Nucleus accumbens (tissue), 56 donors: ENCODE data around the gene RBM33.

Source experiments
- DNase-seq, 56 donors: peaks; one replicate each; lab custom pipeline; 2025; lab: John Stamatoyannopoulos, UW

Gene RBM33

DNA sequence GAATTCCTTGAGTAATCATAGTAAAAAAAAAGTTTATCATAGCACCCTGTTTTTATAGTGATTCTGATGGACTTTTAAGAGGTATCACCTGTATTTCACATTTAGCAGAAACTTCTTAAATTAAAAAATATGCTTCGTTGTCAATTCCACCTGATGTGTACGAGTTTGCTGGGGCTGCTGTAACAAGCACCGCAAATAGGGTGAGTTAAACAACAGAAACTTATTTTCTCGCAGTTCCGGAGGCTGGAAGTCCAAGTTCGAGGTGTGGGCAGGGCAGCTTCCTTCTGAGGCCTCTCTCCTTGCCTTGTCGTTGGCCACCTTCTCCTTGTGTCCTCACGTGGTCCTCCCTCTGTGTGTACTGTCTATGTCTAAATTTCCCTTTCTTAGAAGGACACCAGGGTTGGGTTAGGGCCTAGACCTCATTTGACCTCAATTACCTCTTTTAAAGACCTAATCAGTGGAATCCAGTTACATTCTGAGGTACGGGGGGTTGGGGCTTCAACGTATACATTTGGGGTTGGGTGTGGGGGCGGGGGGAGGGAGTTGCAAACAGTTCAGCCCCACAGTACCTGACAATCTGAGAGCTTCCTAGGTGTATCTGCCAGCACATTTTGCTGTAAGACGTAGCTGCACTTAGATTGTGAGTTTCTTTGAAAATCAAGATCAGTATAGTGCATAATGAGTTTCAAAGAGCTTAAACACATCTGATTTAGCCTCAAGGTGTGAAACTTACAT lies 72.7 kb downstream of the RBM33 start:
- no peak for DNase-seq

DNA sequence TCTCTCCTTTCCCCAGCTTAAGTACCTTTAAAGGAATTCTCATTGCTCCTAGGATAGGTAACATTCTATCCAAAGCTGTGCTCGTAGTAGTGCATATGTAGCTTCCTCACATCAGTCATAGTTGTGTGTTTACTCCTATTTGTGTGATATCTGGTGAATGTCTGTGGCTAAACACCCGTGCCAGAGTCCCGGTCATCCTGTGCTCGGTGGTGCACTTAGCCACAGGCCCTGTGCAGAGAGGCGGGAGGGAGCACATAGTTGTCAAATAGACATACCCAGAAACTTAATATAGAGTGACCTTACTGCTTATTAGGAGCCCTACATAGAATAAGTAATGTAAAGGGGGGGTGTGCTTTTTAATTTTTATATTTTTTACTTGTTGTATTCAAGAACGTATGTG lies 76.6 kb downstream of the RBM33 start:
- no peak for DNase-seq

DNA sequence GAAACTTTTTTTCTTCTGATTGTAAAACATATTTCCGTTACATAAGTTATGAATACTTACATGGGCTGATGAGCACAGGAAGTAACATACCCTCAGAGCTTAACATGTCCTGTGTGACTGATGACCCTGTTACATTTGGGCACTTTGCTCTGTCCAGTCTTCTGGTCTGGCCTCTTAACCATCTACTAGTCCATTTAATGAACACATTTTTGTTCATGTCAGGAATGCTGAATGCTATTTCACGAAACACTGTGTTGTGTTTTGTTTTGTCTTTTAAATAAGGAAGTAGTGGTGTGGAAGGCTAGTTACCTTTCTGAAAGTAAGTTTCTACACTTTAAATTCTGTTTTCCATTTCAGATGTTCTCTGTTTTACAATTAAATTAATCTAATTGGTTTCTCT lies 77.7 kb downstream of the RBM33 start:
- no peak for DNase-seq

- no peak for DNase-seq
Observed at GRCh38 chr7:155722936-155723335, 78.5 kb downstream of the RBM33 start.

DNA sequence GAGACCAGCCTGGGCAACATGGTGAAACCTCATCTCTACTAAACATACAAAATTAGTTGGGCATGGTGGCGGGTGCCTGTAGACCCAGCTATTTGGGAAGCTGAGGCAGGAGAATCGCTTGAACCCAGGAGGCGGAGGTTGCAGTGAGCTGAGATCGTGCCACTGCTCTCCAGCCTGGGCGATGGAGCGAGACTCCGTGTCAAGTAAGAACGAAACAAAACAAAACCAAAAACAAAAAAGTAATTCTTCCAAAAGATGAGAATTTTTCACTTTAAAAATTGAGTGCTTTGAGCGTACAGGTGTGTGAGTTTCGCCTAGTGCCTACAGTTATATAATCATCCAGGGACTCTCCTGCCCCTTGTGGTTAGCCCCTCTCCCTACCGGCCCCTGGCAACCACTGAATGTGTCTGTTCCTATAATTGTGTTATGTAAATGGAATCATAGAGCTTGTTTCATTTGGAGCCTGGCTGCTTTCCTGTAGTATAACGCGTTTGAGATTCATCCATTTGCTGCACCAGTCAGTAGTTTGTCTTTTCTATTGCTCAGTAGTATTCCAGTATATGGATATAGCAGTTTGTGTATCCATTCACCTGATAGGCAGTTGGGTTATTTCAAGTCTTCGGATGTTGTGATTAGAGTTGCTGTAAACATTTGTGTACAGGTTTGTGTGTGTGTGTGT lies 80.0 kb downstream of the RBM33 start:
- no peak for DNase-seq

DNA sequence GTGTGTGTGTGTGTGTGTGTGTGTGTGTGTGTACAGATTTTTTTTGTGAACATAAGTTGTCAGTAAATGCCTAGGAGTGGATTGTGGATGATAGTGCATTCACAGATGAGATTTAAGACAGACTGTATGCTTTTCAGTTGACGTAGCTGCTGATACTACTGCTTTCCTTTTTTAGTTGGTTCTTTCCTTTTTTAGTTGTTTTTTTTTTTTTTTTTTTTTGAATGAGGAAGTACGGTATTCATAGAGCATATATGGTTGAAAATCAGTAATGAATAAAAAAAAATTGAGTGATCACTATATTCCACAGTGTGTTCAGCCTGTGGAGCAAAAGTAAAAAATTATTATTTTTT lies 80.5 kb downstream of the RBM33 start:
- no peak for DNase-seq

- DNase-seq = no peak
Observed at GRCh38 chr7:155727616-155728015, 83.2 kb downstream of the RBM33 start.

- no peak for DNase-seq
Observed at GRCh38 chr7:155728116-155728515, 83.7 kb downstream of the RBM33 start.

GRCh38 chr7:155729847-155730246 lies 85.4 kb downstream of the RBM33 start:
- peak in 1 of 56 donors; percentile 50 for DNase-seq

DNA sequence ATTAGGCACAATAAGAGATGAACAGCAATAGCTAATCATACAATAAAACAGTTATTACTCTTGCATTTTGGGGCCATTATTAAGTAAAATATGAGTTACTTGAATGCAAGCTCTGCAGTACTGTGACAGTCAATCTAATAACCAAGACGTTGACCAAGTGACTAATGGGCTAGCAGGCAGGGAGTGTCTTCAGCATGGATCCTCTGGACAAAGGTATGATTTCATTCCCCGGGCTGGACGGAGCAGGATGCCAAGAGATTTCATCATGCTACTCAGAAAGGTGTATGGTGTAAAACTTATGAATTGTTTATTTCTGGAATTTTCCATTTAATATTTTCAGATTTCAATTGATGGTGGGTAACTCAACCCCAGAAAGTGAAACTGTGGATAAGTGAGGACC lies 86.9 kb downstream of the RBM33 start:
- DNase-seq = no peak

DNA sequence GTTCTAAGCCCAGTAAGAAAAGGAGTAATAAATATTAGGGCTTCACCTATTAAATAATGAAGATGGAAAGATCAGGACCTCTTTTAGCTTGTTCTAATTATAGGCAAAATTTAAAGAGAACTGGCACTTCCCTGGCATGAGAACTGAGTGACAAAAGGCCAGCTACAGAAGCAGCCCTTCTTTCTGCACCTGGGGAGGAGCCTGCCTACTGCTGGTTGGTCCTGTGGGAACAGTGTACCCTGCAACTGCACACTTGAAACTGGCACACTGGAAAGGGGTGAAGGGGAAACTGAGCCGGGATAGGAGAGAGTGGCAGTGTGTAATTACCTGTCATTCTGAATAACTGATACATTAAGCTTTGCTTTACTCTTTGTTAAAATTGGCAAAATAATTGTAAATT lies 87.4 kb downstream of the RBM33 start:
- no peak for DNase-seq

GRCh38 chr7:155732286-155732685 lies 87.8 kb downstream of the RBM33 start:
- no peak for DNase-seq

GRCh38 chr7:155733582-155734444 lies 89.4 kb downstream of the RBM33 start:
- DNase-seq = no peak

- peak in 1 of 56 donors; percentile 30 for DNase-seq
Observed at GRCh38 chr7:155734445-155734809, 90.0 kb downstream of the RBM33 start.

- DNase-seq = no peak
Observed at GRCh38 chr7:155735442-155736115, 91.1 kb downstream of the RBM33 start.

GRCh38 chr7:155737590-155737989 lies 93.1 kb downstream of the RBM33 start:
- DNase-seq = no peak

GRCh38 chr7:155738104-155738503 lies 93.6 kb downstream of the RBM33 start:
- DNase-seq = no peak

- peak in 50 of 56 donors; percentile 13 to 90 (median 60) for DNase-seq
Observed at GRCh38 chr7:155738652-155739537, 94.4 kb downstream of the RBM33 start.

GRCh38 chr7:155739538-155740143 lies 95.2 kb downstream of the RBM33 start:
- DNase-seq = no peak
